ENCODE data around the gene CTSZ.
"Not testable (repeated sequence)": the region's sequence is repeated elsewhere in the genome, so short reads cannot be mapped to it uniquely, and the experiment has no call there.

The CTSZ gene

GRCh38 chr20:58983115-58983468, 24.0 kb downstream of the CTSZ start:
- H2AK5ac ChIP-seq (ENCODE audit: low read length); H3K36me3 ChIP-seq (ENCODE audit: control insufficient read depth, insufficient read depth, low read length); H4K5ac ChIP-seq (ENCODE audit: low read length); H2BK120ac ChIP-seq (ENCODE audit: low read depth, low read length); H3K4ac ChIP-seq (ENCODE audit: low read depth, low read length); H3K18ac ChIP-seq (ENCODE audit: low read length); DNase-seq; H3K56ac ChIP-seq (ENCODE audit: low read length); H3K27ac ChIP-seq (ENCODE audit: low read depth, low read length); H3K9ac ChIP-seq (ENCODE audit: low read length); H2BK15ac ChIP-seq (replicated peaks; ENCODE audit: low read depth); H3K4me2 ChIP-seq (ENCODE audit: low read length); H4K8ac ChIP-seq (ENCODE audit: low read depth, low read length); H3K27me3 ChIP-seq (ENCODE audit: insufficient read depth, low read length, poor library complexity); H3K23ac ChIP-seq (ENCODE audit: low read length); H2BK5ac ChIP-seq (ENCODE audit: low read length); H3K4me3 ChIP-seq (ENCODE audit: low read length): not testable (repeated sequence)
- no CpG with 5 or more reads among the region's 12 CpGs for WGBS (ENCODE audit: extremely low coverage, insufficient coverage, low lambda C conversion rate)
- H3K79me2 ChIP-seq (ENCODE audit: control insufficient read depth, insufficient read depth, low read length): peaks cover 33% of the 10 kb centered on the region
- peaks cover 26% of the 10 kb centered on the region for H3K79me1 ChIP-seq (ENCODE audit: low read length)
- H3K4me1 ChIP-seq (ENCODE audit: control insufficient read depth, low read depth, low read length): peaks cover 13% of the 10 kb centered on the region

- Histone ChIP-seq H2BK5ac (ENCODE audit: low read length) (no peak overlapping the region), H3K27me3 (ENCODE audit: insufficient read depth, low read length, poor library complexity) (no peaks in the 10 kb centered on the region), H3K36me3 (ENCODE audit: control insufficient read depth, insufficient read depth, low read length) (no peaks in the 10 kb centered on the region), H4K5ac (ENCODE audit: low read length) (no peak overlapping the region), H3K79me1 (ENCODE audit: low read length) (peaks cover 26% of the 10 kb centered on the region), H3K56ac (ENCODE audit: low read length) (peak overlapping the region; percentile 42), H2BK15ac (replicated peaks; ENCODE audit: low read depth) (no peak overlapping the region), H3K4me2 (ENCODE audit: low read length) (peak overlapping the region; percentile 20), H3K23ac (ENCODE audit: low read length) (no peak overlapping the region), H3K4me3 (ENCODE audit: low read length) (no peak overlapping the region), H2AK5ac (ENCODE audit: low read length) (no peak overlapping the region), H3K9ac (ENCODE audit: low read length) (peak overlapping the region; percentile 32), H3K4ac (ENCODE audit: low read depth, low read length) (no peak overlapping the region), H3K18ac (ENCODE audit: low read length) (no peak overlapping the region), H3K79me2 (ENCODE audit: control insufficient read depth, insufficient read depth, low read length) (peaks cover 33% of the 10 kb centered on the region), H2BK120ac (ENCODE audit: low read depth, low read length) (no peak overlapping the region), H3K27ac (ENCODE audit: low read depth, low read length) (no peak overlapping the region), H4K8ac (ENCODE audit: low read depth, low read length) (no peak overlapping the region), H3K4me1 (ENCODE audit: control insufficient read depth, low read depth, low read length) (peaks cover 13% of the 10 kb centered on the region)
- no CpG with 5 or more reads among the region's 12 CpGs for WGBS (ENCODE audit: extremely low coverage, insufficient coverage, low lambda C conversion rate)
- no peak for DNase-seq
These were observed 24.5 kb downstream of the CTSZ start for GRCh38 chr20:58982406-58983114.

GRCh38 chr20:58981628-58982364, 25.3 kb downstream of the CTSZ start:
- H2BK15ac ChIP-seq (replicated peaks; ENCODE audit: low read depth): no peak overlapping the region
- H2BK5ac ChIP-seq (ENCODE audit: low read length): no peak overlapping the region
- H4K5ac ChIP-seq (ENCODE audit: low read length): no peak overlapping the region
- H2BK120ac ChIP-seq (ENCODE audit: low read depth, low read length): peak overlapping the region; percentile 85
- peak overlapping the region; percentile 95 for H3K56ac ChIP-seq (ENCODE audit: low read length)
- peaks cover 33% of the 10 kb centered on the region for H3K79me2 ChIP-seq (ENCODE audit: control insufficient read depth, insufficient read depth, low read length)
- peak overlapping the region; percentile 29 for H4K8ac ChIP-seq (ENCODE audit: low read depth, low read length)
- H3K23ac ChIP-seq (ENCODE audit: low read length): peak overlapping the region; percentile 15
- peaks cover 13% of the 10 kb centered on the region for H3K4me1 ChIP-seq (ENCODE audit: control insufficient read depth, low read depth, low read length)
- H3K4me2 ChIP-seq (ENCODE audit: low read length): peak overlapping the region; percentile 62
- H3K4ac ChIP-seq (ENCODE audit: low read depth, low read length): peak overlapping the region; percentile 97
- peak; percentile 61 for DNase-seq
- peak overlapping the region; percentile 91 for H3K9ac ChIP-seq (ENCODE audit: low read length)
- no peak overlapping the region for H3K27ac ChIP-seq (ENCODE audit: low read depth, low read length)
- H3K79me1 ChIP-seq (ENCODE audit: low read length): peaks cover 26% of the 10 kb centered on the region
- peak overlapping the region; percentile 58 for H2AK5ac ChIP-seq (ENCODE audit: low read length)
- whole genome bisulfite sequencing (ENCODE audit: extremely low coverage, insufficient coverage, low lambda C conversion rate): no CpG with 5 or more reads among the region's 29 CpGs
- H3K4me3 ChIP-seq (ENCODE audit: low read length): peak overlapping the region; percentile 61
- no peaks in the 10 kb centered on the region for H3K36me3 ChIP-seq (ENCODE audit: control insufficient read depth, insufficient read depth, low read length)
- peak overlapping the region; percentile 99 for H3K18ac ChIP-seq (ENCODE audit: low read length)
- no peaks in the 10 kb centered on the region for H3K27me3 ChIP-seq (ENCODE audit: insufficient read depth, low read length, poor library complexity)

- Histone ChIP-seq H3K36me3 (ENCODE audit: control insufficient read depth, insufficient read depth, low read length) (no peaks in the 10 kb centered on the region), H2BK120ac (ENCODE audit: low read depth, low read length) (peak within 1 kb of the TSS; percentile 85), H3K9ac (ENCODE audit: low read length) (peak within 1 kb of the TSS; percentile 91), H3K27me3 (ENCODE audit: insufficient read depth, low read length, poor library complexity) (no peaks in the 10 kb centered on the region), H2BK5ac (ENCODE audit: low read length) (peak within 1 kb of the TSS; percentile 82), H3K4me2 (ENCODE audit: low read length) (peak within 1 kb of the TSS; percentile 62), H3K4ac (ENCODE audit: low read depth, low read length) (peak within 1 kb of the TSS; percentile 97), H4K8ac (ENCODE audit: low read depth, low read length) (peak within 1 kb of the TSS; percentile 29), H2BK15ac (replicated peaks; ENCODE audit: low read depth) (no peak within 1 kb of the TSS), H3K56ac (ENCODE audit: low read length) (peak within 1 kb of the TSS; percentile 95), H3K18ac (ENCODE audit: low read length) (peak within 1 kb of the TSS; percentile 99), H3K79me1 (ENCODE audit: low read length) (peaks cover 26% of the 10 kb centered on the region), H3K23ac (ENCODE audit: low read length) (peak within 1 kb of the TSS; percentile 15), H3K27ac (ENCODE audit: low read depth, low read length) (peak within 1 kb of the TSS; percentile 71), H3K4me3 (ENCODE audit: low read length) (peak within 1 kb of the TSS; percentile 62), H4K5ac (ENCODE audit: low read length) (no peak within 1 kb of the TSS), H2AK5ac (ENCODE audit: low read length) (peak within 1 kb of the TSS; percentile 58), H3K4me1 (ENCODE audit: control insufficient read depth, low read depth, low read length) (peaks cover 13% of the 10 kb centered on the region), H3K79me2 (ENCODE audit: control insufficient read depth, insufficient read depth, low read length) (peaks cover 33% of the 10 kb centered on the region)
- WGBS (ENCODE audit: extremely low coverage, insufficient coverage, low lambda C conversion rate): no CpG with 5 or more reads among the region's 109 CpGs
- peak; percentile 91 for DNase-seq
These were observed 26.1 kb downstream of the CTSZ start, which contains the start of gene NELFCD for GRCh38 chr20:58980711-58981627. Gene NELFCD, plus strand, starts transcription at chr20:58981256. Its CDS starts 54 bp downstream, at chr20:58981310.

- no peak overlapping the region for H3K4me2 ChIP-seq (ENCODE audit: low read length)
- H3K27me3 ChIP-seq (ENCODE audit: insufficient read depth, low read length, poor library complexity): no peaks in the 10 kb centered on the region
- H3K79me2 ChIP-seq (ENCODE audit: control insufficient read depth, insufficient read depth, low read length): peaks cover 13% of the 10 kb centered on the region
- H3K23ac ChIP-seq (ENCODE audit: low read length): no peak overlapping the region
- H2AK5ac ChIP-seq (ENCODE audit: low read length): no peak overlapping the region
- DNase-seq: no peak
- no peaks in the 10 kb centered on the region for H3K36me3 ChIP-seq (ENCODE audit: control insufficient read depth, insufficient read depth, low read length)
- no peak overlapping the region for H4K8ac ChIP-seq (ENCODE audit: low read depth, low read length)
- WGBS (ENCODE audit: extremely low coverage, insufficient coverage, low lambda C conversion rate): no CpG with 5 or more reads among the region's 6 CpGs
- H2BK15ac ChIP-seq (replicated peaks; ENCODE audit: low read depth): no peak overlapping the region
- H3K4me1 ChIP-seq (ENCODE audit: control insufficient read depth, low read depth, low read length): peaks cover 8% of the 10 kb centered on the region
- no peak overlapping the region for H3K18ac ChIP-seq (ENCODE audit: low read length)
- H2BK5ac ChIP-seq (ENCODE audit: low read length): no peak overlapping the region
- peak overlapping the region; percentile 57 for H3K56ac ChIP-seq (ENCODE audit: low read length)
- no peak overlapping the region for H2BK120ac ChIP-seq (ENCODE audit: low read depth, low read length)
- no peak overlapping the region for H3K9ac ChIP-seq (ENCODE audit: low read length)
- no peak overlapping the region for H3K27ac ChIP-seq (ENCODE audit: low read depth, low read length)
- H3K79me1 ChIP-seq (ENCODE audit: low read length): peaks cover 7% of the 10 kb centered on the region
- no peak overlapping the region for H4K5ac ChIP-seq (ENCODE audit: low read length)
- no peak overlapping the region for H3K4ac ChIP-seq (ENCODE audit: low read depth, low read length)
- H3K4me3 ChIP-seq (ENCODE audit: low read length): no peak overlapping the region
These were observed 28.5 kb downstream of the CTSZ start for GRCh38 chr20:58978351-58979190.
